Measurements from ENCODE around the gene CAPN7. TPM values are rescaled to one million over a fixed set of nuclear protein-coding genes. Genes with fewer than 3 reads are reported as not detected.

CAPN7 gene
- total RNA-seq, 1 experiment from 2014 or later, result 27.7 TPM

- Histone ChIP-seq H2AFZ (ENCODE audit: low read depth, low read length, poor library complexity, severe bottlenecking) (no peak overlapping the region), H3K9me3 (ENCODE audit: control insufficient read depth in 1 of 2, insufficient read depth in 1 of 2, low read depth in 1 of 2, low read length in 2 of 2) (no peaks in the 10 kb centered on the region), H4K20me1 (ENCODE audit: insufficient read depth) (no peaks in the 10 kb centered on the region), H3K4me2 (ENCODE audit: low read length) (no peak overlapping the region), H3K36me3 (ENCODE audit: control insufficient read depth in 1 of 2, insufficient read depth in 2 of 2, low read length in 2 of 2) (no peaks in the 10 kb centered on the region), H3K4me1 (ENCODE audit: control insufficient read depth in 1 of 2, insufficient read depth in 2 of 2, low read length in 2 of 2) (peaks cover 13 to 29% of the 10 kb centered on the region in 2 experiments), H3K27me3 (ENCODE audit: insufficient read depth, low read length) (no peaks in the 10 kb centered on the region), H3K9ac (ENCODE audit: low read length) (no peak overlapping the region), H3K9me2 (ENCODE audit: insufficient read depth) (no peaks in the 10 kb centered on the region), H3K27ac (ENCODE audit: low read depth, low read length) (no peak overlapping the region), H3K4me3 (replicated peaks in 1 of 2; ENCODE audit: low read depth in 1 of 2, low read length in 2 of 2) (no peak overlapping the region), H3K79me2 (ENCODE audit: insufficient read depth, low read length) (no peaks in the 10 kb centered on the region)
- intact Hi-C loops (cut with micrococcal nuclease), result no loop called here
- ChIA-PET POLR2A (no interaction called here), RAD21 (ENCODE audit: low non-redundant PET in 1 of 2, low total read pairs in 2 of 2, uncharacterized antibody in 2 of 2, unreplicated experiment in 2 of 2) (interaction anchor here (0.7 to 1.3 kb wide), 6 partner anchors 21 to 138 kb away, joined by 3 to 9 read pairs (median 4); partner anchors contain the start of gene SH3BP5 (in 1 of the 2)), CTCF (interaction anchor here (0.7 to 4.2 kb wide), 18 partner anchors 9 to 545 kb away, joined by 3 to 72 read pairs (median 4); partner anchors contain the start of genes CAPN7 and SH3BP5)
- no TSS peak for BruUV-seq (replicated peaks)
- TF ChIP-seq EGR1 (IDR thresholded peaks at IDR 0.05; ENCODE audit: low read depth), result no peak
- TF ChIP-seq POLR2AphosphoS5 (IDR thresholded peaks at IDR 0.05; ENCODE audit: low read depth, low read length), result no peak
- TF ChIP-seq ZBTB33 (IDR thresholded peaks at IDR 0.05; ENCODE audit: extremely low read depth, insufficient replicate concordance, low read length), result no peak
- TF ChIP-seq SIN3A (IDR thresholded peaks at IDR 0.05; ENCODE audit: low read depth), result no peak
- TF ChIP-seq EZH2 (IDR thresholded peaks at IDR 0.05), result no peak
- no peak for TF ChIP-seq CTCF (IDR thresholded peaks at IDR 0.05 in 2 of 3, conservative IDR thresholded peaks at IDR 0.05 in 1 of 3; ENCODE audit: borderline replicate concordance in 1 of 3, insufficient read depth in 1 of 3, low read depth in 2 of 3, low read length in 2 of 3)
- TF ChIP-seq, protein P1, sequence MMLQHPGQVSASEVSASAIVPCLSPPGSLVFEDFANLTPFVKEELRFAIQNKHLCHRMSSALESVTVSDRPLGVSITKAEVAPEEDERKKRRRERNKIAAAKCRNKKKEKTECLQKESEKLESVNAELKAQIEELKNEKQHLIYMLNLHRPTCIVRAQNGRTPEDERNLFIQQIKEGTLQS (IDR thresholded peaks at IDR 0.05), result no peak
- no peak for TF ChIP-seq FOSL1 (IDR thresholded peaks at IDR 0.05; ENCODE audit: low read depth)
- TF ChIP-seq JUND (IDR thresholded peaks at IDR 0.05), result no peak
- no peak for TF ChIP-seq CEBPB (IDR thresholded peaks at IDR 0.05; ENCODE audit: low read depth)
- TF ChIP-seq EZH2phosphoT487 (IDR thresholded peaks at IDR 0.05; ENCODE audit: borderline replicate concordance), result no peak
- no peak for TF ChIP-seq SP1 (IDR thresholded peaks at IDR 0.05; ENCODE audit: low read depth)
- ATAC-seq, result no peak
- no peak for DNase-seq (ENCODE audit: low read depth, low spot score)
Measured at GRCh38 chr3:15267502-15267901, 61.5 kb downstream of the CAPN7 start.
